Stimulated activated CD8-positive, alpha-beta memory T cell treated with anti-CD3 and anti-CD28 coated beads, Interleukin-7, amount 100 ng/mL, for 48 hours (primary cell): Measurements from ENCODE around the gene GIMAP5.

Source experiments
- DNase-seq, 2 donors: peaks; one replicate each; pipeline ENCODE4 v3.0.0-alpha.2; 2020; ENCODE audit warnings: low read depth in 1 of 2; ENCODE audit errors: extremely low read depth in 1 of 2

GIMAP5 gene

DNA sequence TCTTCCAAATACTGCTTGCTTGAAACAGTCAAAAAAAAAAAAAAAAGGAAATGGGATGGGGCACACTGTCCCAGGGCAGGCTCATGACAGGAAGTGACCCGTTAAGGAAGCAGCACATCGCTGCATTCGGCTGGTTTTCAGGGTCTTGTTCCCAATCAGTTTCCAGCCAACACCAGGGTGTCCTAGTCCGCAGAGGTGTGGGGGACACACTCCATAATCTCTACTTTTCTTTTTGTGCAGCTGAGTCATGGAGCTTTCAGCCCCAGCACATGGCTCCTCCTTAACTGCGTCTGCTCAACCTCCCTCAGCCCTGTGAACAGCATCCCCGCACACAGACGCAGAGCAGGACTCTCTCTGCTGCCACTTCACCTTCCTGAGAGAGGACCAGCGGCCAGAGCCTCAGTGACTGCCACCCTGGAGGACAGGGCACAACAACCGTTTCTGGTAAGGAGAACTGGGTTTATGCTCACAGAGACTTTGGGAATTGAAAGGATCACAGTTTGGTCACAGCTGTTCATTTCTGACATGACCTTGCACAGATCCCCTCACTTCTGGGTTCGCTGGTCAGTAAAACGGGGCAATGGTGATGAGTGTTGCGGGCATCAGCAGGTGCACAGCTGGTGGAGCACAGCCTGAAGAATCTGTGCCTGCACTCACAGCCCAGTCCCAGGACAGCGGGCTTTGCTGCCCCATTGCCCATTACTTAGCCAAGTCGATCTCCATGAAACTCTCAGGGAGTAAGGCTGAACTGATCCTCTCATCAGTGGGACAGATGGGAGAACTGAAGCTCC lies at the start of gene GIMAP5:
Gene GIMAP5, plus strand, starts transcription at position 154 of the 791 bp plus-strand sequence. CDS start 3,467 bp downstream, outside the sequence.
- peak in 1 of 2 donors; percentile 48 for DNase-seq

DNA sequence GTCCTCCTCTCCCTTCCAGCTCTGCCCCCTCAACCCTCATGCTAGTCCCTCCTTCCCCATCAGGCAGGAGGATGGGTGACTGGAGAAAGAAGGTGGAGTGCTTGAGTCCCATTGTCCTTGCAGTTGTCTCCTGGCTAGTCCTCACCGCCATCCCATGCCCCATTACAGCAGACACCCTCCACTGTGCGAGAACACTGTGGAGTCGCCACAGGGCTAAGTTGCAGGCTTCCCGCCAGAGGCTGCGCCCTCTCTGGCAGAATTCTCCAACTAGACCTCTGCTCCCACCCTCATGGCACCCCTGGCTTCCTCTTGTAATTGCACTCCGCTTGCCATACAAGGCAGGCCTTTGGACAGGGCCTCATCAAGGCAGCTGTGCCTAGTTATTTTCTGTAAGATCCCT lies 48.6 kb upstream of the GIMAP5 start:
- no peak for DNase-seq

DNA sequence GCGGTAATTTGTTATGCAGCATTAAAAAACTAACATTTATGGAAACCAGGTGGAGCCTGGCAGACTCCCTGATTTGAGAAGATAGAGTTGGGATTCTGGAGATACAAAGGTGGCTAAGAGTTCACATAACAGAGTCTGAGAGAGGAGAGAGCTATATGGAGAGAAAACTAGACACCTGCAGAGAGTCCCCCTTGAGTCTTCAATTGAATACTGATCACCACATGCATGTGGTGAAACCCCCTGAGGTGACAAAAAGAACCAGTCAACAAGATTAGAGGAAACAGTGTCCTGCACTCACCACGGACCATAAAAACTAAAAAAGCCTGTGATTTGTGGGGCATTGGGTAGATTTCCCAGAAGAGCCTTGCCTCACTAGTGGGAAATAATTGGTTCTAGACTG lies 41.6 kb upstream of the GIMAP5 start:
- DNase-seq, result no peak

DNA sequence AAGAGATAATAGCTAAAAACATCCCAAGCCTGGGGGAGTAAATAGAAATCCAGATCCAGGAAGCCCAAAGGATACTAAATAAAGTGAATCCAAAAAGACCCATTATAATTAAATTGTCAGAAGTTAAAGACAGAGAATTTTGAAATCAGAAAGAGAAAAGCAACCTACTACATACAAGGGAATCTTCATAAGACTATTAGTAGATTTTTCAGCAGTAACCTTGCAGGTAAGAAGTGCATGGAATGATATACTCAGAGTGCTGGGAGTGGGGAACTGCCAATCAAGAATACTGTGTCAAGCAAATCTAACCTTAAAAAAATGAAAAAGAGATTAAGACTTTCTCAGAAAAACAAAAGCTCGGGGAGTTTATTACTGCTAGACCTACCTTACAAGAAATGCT lies 34.0 kb upstream of the GIMAP5 start:
- no peak for DNase-seq

DNA sequence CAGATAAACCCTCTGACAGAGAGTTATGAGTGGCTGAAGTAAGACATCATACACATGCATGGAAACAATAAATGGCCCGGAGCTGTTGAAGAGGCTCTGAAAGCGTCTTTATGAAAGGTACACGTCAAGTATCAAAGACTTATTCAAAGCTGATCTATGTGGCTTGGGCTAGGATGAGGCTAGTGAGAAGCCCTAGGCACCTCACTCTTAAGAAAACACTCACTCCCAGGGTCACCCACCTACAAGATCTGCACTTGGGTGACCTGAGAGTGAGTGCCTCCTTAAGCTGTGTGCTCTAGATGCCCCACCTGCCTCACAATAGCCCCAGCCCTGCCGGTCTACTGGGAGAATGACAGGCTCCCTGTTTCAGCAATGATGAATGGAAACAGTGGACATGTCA lies 21.9 kb upstream of the GIMAP5 start:
- DNase-seq, result no peak

DNA sequence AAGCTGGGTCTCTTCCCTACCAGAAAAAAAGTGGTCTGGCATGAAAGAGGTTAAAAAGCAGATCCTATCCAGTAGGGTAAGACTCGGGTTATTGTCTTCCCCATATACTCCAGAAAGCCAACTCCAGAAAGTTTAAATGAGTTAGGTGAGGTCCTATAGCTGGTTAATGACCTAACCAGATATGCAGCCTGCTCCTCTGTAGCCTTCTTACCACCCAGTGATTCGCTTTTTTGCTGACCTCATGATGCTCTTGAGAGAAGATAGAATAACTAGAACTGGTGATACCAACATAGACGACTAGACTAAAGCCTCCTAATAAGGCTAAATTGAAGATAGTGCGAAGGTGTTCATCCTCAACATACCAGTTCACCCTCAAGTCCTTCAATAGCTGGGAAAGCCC lies 21.5 kb upstream of the GIMAP5 start:
- no peak for DNase-seq

DNA sequence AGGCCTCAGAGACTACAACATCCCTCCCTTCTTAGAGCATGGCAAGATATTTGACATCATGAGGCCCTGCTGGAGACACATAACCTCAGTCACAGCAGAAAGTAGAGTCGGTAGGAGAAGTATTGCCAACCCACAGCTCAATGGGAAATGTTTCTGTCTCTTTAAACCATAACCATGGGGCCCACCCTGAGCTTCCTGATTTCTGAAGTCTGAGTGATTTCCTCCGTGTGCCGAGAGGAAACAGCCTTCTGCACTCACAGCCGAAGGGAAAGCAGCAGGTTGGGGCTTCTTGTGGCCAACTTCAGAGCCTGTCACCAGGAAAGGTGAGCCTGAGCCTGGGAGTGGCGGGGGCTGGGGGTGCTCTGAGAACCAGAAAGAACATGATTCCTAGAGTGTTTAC lies 20.9 kb upstream of the GIMAP5 start, which contains the start of gene GIMAP1:
Gene GIMAP1, plus strand, starts transcription at position 246 of the 400 bp plus-strand sequence. CDS start 2,435 bp downstream, outside the sequence.
- DNase-seq, result peak in 1 of 2 donors; percentile 65

DNA sequence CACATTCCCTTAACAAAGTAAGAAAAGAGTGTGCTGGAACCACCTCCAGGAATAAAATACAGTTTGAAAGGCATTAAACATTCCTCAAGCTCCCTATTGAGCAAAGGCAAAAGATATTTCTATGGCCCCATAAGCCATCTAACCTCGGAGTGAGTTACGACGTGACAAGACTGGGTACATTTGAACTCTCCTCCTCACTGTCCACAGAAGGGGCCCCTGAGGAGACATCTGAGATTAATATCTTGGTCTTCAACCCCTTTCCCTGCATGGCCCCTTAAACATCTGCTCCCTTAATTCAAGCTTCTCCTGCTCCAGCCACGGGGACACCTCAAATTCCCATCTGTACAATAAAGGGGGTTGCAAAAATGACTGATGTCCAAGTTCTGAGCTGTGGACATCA lies 20.3 kb upstream of the GIMAP5 start:
- DNase-seq, result no peak

DNA sequence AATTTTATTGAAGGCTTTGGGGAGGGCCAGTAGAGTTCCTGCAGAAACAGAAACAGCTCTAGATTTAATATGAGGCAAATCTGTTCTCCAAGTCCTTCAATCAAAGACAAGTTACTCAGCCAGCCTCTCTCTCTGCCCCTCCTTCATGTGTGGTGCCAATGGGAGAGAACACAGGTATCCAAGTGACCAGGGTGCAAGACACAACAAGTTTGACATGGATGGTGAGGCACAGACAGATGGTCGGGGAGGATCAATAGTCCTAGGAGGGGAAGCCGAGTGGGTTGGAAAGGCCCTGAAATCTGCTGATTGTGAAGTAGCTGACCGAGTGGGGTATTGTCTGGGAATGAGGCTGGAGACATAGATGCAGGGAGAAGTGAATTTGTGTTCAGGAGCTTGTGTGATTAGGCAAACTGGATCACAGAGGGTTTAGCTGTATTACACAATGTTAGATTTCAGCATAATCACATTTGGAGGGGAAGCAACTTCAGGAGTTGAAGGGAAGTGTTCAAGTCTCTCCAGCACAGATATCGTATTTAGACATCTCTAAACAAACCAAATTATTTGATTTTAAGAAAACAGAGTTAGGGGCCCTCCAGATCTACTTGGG lies 19.3 kb upstream of the GIMAP5 start:
- DNase-seq, result no peak

DNA sequence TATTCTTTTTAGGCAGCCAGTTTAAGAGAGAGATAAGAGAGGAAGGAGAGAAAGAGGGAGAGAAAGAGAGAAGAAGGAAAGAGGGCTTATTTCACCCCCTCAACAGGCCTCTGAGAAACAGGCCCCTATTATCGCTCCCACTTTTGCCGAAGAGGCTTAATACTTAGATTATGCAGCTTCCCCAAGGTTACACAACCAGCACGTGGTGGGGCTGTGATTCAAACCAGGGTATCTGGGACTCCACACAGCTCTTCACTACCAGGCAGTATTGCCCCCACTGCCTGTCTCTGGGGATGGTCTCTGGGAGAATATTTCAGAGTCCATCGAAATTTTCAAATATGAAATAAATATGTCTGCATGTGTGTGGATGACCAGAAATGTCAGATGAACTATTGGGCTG lies 17.8 kb upstream of the GIMAP5 start:
- DNase-seq, result no peak

DNA sequence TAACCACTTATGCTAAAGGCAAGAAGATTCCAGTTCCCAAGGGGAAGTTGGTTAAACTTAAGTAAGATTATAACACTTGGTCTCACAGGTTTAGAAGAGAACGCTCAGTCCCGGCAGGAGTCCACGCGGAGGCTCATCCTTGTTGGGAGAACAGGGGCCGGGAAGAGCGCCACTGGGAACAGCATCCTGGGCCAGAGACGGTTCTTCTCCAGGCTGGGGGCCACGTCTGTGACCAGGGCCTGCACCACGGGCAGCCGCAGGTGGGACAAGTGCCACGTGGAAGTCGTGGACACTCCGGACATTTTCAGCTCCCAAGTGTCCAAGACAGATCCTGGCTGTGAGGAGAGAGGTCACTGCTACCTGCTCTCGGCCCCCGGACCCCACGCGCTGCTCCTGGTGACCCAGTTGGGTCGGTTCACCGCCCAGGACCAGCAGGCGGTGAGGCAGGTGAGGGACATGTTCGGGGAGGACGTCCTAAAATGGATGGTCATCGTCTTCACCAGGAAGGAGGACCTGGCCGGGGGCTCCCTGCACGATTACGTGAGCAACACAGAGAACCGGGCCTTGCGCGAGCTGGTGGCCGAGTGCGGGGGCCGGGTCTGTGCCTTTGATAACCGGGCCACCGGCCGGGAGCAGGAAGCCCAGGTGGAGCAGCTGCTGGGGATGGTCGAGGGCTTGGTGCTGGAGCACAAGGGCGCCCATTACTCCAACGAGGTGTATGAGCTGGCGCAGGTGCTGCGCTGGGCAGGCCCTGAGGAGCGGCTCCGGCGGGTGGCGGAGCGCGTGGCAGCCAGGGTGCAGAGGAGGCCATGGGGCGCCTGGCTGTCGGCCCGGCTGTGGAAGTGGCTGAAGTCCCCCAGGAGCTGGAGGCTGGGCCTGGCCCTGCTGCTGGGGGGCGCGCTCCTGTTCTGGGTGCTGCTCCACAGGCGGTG lies 17.0 kb upstream of the GIMAP5 start:
- DNase-seq, result no peak

DNA sequence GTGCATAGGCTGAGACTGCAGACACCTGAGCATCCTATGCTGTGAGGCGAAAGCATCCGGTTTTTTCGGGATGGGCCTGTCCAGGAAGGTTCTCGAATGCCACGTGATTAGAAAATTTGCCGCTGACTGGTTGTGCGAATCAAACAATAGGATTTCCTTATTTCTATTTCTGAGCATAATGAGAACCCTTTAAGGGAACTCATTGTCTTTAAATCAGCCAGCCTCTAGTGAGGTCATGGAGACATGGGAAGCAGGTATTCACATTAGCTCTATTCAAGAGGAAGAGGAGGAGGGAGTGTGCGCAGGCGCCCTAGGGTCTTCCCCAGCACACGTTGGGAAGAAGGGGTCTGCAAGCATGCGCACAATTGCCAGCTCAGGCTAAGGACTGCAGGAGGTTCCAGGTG lies 15.2 kb upstream of the GIMAP5 start:
- DNase-seq, result no peak

DNA sequence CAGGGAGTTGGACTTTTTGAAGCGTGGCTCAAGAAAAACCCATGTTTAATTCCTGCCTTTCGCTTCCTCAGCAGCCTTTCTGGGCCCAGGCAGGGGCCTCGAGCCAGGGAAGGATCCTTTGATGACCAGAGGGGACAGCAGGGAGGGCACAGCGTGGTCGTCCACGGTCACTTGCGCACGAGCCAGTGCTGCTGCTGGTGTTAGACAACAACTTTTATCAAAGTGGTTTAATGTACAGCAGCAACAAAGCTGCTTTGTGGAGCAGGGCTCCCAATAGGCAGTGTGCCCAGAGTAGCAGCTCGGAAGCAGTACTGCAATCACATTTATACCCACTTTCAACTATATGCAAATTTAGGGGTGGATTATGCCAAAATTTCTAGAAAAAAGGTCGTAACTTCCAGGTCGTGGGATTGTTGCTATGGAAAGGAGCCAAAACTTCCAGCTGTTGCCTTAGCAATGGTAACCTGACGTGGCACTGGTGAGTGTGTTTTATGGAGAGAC lies 14.7 kb upstream of the GIMAP5 start:
- DNase-seq, result no peak

DNA sequence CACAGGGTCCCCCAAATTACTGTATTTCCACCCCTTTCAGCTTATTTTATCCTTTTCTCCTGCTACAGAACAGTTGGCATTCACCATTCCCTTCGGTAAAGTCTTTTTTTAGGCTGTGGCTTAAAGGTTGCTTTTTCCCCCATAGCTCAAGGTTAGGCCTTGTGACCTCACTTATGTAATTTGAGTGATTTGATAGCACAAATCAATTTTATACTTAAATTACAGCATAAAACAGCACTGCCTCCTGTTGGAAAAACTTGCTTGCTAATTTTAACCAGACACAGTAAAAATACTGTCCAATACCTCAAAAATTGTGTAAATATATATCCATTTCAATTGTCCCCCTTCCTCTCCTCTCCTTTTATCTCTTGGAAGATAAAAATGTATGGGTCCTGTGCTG lies 13.8 kb upstream of the GIMAP5 start:
- DNase-seq, result no peak

DNA sequence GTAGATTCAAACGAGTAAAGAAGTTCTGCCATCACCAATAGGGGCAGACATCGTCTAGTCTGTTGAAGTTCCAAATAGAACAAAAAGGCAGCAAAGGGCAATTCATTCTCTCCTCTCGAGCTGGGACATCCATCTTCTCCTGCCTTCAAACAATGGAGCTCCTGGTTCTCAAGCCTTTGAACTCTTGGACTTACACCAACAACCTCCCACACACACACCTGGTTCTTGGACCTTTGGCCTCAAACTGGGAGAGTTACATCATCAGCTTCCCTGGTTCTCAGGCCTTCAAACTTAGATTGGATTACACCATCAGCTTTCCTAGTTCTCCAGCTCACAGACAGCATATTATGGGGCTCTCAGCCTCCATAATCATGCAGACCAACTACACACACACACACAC lies 9.8 kb upstream of the GIMAP5 start:
- no peak for DNase-seq

DNA sequence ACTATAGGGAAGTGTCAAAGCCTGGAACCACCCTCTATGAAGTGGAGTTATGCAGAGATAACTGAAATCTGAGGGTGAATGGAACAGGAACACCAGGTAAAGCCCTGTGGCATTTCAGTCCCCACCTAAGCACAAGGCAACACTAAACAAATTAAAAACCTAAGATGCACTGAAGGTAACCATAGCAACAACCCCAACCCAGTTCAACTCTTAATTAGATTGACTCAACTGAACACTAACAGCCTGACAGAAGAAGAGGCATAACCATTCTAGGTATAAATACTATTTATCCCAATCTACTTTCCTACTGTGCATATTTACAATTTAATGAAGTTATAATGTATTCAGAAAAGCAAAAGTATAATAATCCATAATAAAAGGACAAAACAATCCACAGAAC lies 9.2 kb upstream of the GIMAP5 start:
- DNase-seq, result no peak

DNA sequence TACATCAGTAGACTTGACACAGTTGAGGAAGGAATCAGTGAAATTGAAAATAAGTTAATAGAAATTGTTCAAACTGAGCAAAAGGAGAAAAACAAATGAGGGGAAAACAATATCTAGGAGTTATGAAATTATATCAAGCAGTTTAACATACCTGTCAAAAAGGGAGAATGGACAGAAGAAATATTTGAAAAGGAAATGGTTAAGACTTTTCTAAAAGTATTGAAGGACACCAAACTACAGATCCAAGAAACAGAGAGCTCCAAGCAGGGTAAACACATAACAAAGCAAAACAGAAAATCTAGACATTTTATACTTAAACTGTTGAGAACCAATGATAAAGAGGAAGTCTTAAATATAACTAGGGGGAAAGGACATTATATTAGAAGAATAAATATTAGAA lies 8.6 kb upstream of the GIMAP5 start:
- no peak for DNase-seq

DNA sequence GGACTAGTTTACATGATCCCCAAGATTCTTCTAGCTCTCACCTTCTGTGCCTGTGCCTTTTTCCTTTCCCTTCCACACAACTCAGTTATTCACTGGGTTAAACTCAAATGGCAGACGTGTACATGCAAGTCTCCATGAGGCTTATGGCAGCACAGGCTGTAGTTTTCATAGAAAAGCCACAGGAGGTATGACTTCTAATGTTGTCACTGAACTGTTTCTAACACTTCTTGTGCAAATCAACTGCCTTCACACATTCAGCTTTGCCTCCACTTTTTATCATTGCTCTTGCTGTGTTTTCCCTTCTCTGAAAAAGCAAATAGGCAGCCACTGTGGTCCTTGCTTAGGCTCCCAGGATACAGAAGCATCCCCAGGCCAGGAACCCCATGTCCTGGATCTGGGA lies 5.3 kb upstream of the GIMAP5 start:
- DNase-seq, result no peak

DNA sequence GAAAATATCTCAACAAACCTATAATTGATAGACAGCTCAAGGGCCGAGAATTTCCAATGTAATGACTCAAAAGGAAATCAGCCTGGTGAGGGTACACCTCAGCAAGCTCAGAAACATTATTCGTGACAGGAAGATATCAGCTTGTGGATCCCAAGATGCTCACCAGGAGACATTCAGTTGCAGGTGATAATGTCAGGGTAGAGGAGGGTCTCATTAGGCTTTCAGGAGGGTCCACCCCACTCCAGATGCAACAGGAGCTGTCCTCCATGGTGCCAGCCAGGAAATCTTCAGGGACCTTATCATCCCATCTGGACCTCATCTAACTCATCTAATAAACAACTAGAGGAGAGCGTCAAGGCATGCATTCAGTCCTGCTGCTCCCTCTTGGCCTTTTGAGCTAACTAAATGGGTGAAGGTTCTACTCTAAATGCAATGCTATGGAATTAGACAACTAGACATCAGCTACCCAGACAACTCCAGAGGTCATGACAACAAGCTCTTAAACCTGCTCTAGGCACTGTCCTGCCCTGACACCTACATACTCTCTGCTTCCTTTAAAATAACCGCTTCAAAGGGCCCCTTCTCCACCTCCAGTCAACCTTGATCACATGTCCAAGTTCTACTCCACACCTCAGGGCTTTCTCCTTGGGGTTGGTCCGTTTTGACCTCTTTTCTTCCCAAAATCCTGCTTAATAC lies 4.3 kb upstream of the GIMAP5 start:
- no peak for DNase-seq

DNA sequence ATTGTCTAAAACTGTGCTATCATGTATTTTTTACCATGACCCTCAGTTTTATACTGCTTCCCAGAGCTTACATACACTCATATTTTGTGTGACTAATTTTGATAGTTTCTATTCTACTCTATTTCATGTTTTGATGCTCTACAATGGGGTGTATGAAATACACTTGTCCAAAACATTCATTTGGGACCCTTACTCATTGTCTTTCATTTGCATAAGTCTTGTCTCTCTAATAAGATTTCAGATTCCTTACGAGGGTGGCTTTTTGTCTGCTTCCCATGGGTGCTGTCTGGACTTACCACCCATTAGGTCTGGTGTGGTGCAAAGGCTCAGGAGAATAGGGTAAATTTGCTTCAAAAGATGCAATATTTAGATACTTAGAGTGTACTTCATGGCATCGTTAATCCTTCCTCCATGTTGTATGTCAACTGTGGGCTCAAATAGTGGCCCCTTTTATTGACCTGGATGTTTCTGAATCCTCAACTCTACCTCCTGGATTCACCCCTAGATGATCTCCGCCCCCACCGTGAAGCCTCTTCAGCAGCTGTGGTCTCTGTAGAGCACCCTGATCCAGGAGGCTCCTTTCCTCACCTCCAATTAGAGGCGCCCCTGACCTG lies 3.6 kb upstream of the GIMAP5 start:
- no peak for DNase-seq
